SK-N-SH (cell line): ENCODE results near the gene HSPB2.
A peak's percentile ranks its signal among the peaks of the same experiment; 100 is the strongest.

Experiments used
- CTCF ChIP-seq: fragments of 200-600 bp; sonication (generic); IDR thresholded peaks from 2 replicates; pipeline ENCODE4 v1.6.1; 2017; ENCODE audit warnings: antibody characterized with exemption, mild to moderate bottlenecking, moderate library complexity
- EP300 ChIP-seq, 2 experiments: IDR thresholded peaks; 2 replicates each; pipeline versions ENCODE4 v1.4.0 to v1.6.1; 2012; ENCODE audit warnings: borderline replicate concordance in 1 of 2, low read depth in 1 of 2, low read length in 1 of 2
- MEF2A ChIP-seq: IDR thresholded peaks from 2 replicates; pipeline ENCODE4 v1.4.0; 2012; ENCODE audit warnings: low read depth, borderline replicate concordance
- NFIC ChIP-seq: IDR thresholded peaks from 2 replicates; pipeline ENCODE4 v1.4.0; 2012; ENCODE audit warnings: borderline replicate concordance
- POLR2AphosphoS5 ChIP-seq: IDR thresholded peaks from 2 replicates; pipeline ENCODE4 v1.6.1; 2012; ENCODE audit warnings: low read depth, low read length
- REST ChIP-seq: IDR thresholded peaks from 2 replicates; pipeline ENCODE4 v1.6.1; 2012; ENCODE audit warnings: mild to moderate bottlenecking, low read depth, low read length, moderate library complexity
- SIN3A ChIP-seq: IDR thresholded peaks from 2 replicates; pipeline ENCODE4 v1.6.1; 2012; ENCODE audit warnings: low read depth, mild to moderate bottlenecking, low read length, moderate library complexity, borderline replicate concordance

- peak; percentile 89 for TF ChIP-seq POLR2AphosphoS5
- 0 out of 2 replicates have a peak, but pooled peaks have one; percentile 9 for TF ChIP-seq CTCF
- peak; percentile 22; the same call in 1 of the 2 replicates for TF ChIP-seq SIN3A
- no peak for TF ChIP-seq EP300 (IDR thresholded peaks at IDR 0.05; ENCODE audit: borderline replicate concordance in 1 of 2, low read depth in 1 of 2, low read length in 1 of 2)
- no peak for TF ChIP-seq MEF2A
- TF ChIP-seq REST: no peak
- no peak for TF ChIP-seq NFIC
Measured at GRCh38 chr11:111926505-111927391, 14.2 kb downstream of the HSPB2 start.
